ENCODE results near the gene HMGA1.
A peak's percentile ranks its signal among the peaks of the same experiment; 100 is the strongest.
"Not testable (repeated sequence)": the region's sequence is repeated elsewhere in the genome, so short reads cannot be mapped to it uniquely, and the experiment has no call there.

HMGA1 gene

DNA sequence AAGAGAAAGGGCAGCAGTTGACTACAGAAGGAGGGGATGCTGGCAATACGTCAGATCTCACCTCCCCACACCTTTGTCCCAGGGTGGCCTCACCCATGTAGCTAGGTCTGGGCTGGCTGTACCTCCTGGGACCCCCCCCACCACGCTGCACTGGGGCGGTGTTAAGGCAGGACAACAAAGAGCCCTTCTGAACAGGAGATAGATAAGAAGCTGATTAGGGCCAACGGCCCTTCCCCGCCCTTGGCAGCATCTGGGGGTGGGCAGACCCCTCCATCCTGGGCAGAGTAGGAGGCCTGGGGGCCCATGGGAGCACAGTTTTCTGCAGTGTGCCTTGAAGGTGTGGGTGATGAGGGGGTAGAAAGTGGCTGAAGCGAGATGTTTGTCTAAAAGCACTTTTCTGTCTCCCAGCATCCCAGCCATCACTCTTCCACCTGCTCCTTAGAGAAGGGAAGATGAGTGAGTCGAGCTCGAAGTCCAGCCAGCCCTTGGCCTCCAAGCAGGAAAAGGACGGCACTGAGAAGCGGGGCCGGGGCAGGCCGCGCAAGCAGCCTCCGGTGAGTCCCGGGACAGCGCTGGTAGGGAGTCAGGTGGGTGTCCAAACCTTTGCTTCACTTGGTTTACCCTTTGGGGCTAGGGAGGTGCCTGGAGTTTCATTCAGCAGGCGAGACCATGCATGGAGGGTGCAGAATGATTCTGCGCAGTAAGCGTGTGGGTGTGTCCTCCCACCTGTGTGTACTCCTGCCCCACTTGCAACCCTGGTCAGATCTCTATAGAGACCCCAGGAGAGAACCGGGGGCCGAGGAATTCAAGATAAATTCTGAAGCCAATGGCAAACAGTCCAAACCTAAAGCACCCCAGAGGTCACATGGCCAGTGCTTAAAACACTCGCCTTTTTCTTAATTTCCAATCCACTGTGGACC lies 3.9 kb downstream of the HMGA1 start:
- DNase-seq, result no peak

DNA sequence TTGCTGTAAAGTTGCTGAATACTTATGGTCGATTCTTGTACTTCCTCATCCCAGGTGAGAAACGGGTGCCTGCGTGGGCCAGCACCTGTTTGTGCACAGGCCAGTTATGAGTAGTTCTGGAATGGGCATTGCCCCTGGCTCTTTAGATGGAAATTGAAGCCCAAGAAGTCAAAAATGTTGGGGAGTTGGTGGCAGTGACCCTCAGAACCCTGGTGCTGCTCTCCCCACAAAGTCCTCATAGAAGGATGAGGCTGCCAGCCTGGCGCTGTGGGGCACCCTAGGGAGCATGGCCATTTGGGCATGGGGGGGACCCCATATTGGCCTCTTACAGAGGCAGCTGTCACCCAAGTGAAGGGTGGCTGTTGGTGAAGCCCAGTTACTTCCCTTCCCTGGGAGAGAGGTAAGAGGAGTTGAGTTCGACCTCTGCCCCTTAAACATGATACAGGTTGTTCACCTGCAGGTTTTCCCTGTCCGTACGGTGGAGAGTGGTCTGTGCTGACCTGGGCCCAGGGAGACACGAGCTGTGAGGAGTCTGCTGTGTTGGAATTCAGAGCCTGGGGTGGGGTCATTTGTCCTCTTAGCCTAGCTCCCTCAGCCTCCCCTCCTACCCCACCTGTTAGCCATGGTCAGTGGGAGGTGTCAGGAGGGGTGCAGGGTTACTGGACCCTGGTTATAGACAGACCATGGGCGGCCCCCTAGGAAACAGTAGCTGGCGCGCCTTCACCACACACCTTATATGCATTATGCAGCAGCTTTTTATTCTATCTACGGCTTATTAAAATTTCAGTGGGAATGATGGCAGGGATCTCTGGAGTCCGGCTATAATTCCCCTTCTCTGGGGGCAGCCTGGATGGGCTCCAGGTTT lies 4.9 kb downstream of the HMGA1 start:
- DNase-seq, result no peak

DNA sequence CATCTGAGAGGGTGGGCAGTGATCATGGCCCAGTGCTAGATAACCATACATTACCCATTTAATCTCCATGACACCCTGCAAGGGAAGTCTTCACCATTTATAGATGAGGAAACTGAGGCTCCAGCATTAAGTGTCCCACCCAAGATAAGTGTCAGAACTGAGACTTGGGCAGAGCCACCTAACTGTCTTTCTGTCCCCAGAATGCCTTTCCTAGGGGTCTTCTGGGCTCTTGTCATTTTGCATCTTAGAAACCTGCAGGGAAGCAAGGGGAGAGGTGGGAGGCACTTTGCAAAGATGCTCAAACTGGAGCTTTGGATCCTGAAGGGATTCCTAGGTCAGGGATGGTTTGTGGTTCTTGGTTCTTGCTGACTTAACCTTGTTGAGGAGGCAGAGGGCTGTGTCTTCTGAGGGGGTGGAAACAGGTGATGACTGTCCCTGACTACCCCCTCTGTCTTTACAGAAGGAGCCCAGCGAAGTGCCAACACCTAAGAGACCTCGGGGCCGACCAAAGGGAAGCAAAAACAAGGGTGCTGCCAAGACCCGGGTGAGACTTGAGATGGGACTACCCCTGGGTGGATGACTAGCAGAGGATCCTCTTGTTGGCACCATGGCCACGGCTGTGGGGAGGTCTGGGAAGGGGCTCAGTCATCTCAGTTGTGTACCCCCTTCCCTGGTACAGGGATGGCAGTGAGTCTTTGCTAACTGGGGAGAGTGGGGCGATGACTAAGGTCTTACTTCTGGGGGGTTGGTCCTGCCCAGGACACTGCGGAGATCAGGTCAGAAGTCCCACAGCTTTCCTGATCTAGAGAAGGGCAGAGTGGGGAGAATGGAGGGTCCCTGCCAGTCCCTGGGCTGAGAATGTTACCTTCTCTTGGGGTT lies 5.8 kb downstream of the HMGA1 start:
- DNase-seq, result no peak

DNA sequence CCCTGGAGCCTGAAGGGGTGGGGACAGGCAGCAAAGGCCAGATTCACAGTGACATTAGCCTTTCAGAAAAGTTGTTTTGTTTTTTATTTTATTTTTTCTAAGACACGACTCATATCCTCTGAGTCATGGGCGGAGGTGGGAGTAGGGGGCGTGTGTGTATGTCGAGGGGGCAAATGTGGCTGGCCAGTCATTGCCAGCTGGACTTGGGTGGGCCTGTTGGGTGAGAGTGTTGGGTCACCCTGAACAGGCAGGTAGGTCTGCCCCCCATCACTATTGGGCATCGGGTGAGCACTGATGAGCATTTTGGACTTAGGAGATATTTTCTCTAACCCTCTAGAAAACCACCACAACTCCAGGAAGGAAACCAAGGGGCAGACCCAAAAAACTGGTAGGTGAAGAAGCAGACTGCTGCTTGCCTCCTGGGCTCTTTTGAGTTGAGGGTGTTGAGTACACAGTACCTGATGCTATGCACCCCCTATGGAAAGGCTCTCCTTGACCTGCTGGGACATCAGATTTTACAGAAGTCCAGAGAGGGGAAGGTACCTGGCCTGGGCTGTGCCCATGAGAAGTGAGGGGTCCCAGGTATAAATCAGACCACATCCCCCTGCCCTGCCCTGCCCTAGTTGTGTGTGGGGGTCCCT lies 6.6 kb downstream of the HMGA1 start:
- DNase-seq, result no peak

DNA sequence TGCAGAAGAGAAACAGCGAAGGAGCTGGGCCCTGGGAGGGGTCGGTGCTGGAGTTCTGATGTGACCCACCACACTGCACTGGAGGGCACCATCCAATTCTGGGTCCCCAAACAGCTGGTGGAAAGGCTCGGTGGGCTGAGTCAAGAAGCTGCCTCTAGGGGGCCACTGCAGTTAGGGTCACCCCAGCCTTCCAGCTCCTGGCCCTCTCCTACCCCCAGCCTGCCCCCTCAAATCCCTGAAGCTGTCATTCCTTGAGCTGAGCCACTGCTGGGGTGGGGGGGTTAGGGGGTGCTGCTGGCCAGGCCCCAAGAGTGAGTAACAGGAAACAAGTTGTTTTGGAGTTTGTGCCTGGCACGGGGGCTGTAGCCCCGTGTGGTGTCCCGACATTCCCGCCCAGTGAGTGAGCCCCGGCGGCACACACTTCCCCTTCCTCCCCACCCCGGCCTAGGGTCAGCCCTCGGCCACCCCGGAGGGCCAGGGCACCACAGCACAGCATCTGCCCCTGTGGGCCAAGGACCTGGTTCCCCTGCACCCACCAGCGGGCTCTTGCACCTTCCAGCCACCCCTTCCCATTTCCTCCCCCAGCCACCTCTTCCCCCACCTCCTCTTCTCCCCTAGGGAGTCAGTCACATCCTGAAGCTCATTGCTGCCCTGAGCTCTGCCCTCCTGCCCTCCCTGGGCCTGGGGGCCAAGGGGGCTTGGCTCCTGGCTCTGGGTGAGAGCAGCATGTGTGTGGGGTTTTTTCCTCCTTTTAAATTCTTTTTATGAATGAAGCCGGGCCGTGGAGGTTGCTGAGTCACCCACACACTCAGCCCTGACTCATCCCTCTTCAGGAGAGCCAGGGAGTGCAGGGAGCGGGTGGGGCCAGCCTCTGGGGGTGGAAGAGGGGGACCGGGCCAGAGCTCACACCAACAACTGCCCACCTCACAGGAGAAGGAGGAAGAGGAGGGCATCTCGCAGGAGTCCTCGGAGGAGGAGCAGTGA lies 7.5 kb downstream of the HMGA1 start:
- DNase-seq, result no peak

DNA sequence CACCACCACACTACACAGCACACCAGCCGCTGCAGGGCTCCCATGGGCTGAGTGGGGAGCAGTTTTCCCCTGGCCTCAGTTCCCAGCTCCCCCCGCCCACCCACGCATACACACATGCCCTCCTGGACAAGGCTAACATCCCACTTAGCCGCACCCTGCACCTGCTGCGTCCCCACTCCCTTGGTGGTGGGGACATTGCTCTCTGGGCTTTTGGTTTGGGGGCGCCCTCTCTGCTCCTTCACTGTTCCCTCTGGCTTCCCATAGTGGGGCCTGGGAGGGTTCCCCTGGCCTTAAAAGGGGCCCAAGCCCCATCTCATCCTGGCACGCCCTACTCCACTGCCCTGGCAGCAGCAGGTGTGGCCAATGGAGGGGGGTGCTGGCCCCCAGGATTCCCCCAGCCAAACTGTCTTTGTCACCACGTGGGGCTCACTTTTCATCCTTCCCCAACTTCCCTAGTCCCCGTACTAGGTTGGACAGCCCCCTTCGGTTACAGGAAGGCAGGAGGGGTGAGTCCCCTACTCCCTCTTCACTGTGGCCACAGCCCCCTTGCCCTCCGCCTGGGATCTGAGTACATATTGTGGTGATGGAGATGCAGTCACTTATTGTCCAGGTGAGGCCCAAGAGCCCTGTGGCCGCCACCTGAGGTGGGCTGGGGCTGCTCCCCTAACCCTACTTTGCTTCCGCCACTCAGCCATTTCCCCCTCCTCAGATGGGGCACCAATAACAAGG lies 8.5 kb downstream of the HMGA1 start:
- DNase-seq, result not testable (repeated sequence)

DNA sequence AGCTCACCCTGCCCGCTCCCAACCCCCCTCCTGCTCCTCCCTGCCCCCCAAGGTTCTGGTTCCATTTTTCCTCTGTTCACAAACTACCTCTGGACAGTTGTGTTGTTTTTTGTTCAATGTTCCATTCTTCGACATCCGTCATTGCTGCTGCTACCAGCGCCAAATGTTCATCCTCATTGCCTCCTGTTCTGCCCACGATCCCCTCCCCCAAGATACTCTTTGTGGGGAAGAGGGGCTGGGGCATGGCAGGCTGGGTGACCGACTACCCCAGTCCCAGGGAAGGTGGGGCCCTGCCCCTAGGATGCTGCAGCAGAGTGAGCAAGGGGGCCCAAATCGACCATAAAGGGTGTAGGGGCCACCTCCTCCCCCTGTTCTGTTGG lies 9.1 kb downstream of the HMGA1 start:
- DNase-seq, result not testable (repeated sequence)

DNA sequence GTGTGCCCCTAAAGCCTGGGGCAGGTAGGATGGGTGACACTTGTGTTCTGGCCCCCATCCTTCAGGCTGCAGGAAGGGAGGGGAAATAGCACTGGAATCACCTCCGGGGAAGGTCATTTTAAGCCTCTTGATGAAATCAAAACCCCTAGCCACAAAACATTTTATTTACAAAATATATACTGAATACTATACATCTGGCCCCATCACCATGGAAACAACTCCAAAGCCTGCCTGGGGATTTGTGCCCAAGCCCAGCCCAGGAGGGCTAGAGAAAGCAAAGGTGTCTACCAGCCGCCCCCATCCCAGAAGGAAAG lies 9.5 kb downstream of the HMGA1 start:
- no peak for DNase-seq

DNA sequence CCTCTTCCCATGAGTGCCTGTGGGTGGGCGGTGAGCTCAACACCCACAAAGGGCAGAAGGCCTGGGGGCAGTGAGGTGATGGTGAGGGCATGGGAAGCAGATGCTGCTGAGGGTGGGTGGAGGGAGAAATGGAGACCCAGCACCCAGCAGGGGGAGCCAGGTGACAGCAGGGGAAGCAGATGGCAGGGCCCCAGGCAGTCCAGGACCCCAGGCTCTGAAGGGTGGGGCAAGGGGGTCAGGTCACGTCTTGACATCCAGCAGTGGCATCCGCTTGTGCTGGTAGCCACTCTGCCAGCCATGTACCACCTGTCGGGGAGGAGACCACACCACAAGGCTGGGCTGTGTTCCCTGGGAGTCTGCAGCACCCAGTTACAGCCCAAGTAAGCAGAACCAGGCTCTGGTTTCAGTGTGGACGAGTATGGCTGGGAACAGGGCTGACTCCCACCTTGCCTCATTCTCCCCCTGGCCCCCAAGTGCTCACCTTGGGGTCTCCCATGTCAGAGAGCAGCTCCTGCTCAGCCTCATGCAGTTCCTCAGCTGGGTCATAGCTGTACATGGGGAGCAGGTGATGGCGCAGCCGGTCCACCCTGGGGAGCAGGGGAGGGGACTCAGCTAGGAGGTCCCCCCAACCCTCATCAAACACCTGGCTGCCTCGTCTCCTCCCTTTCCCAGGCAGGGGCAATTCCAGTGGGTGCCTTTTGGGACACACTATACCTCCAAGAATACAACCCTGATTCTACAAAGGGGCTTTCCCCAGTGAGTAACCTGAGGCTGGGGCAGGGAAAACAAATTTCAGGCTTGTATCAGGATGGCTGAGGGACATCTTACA lies 10.1 kb downstream of the HMGA1 start:
- DNase-seq, result peak; percentile 72

DNA sequence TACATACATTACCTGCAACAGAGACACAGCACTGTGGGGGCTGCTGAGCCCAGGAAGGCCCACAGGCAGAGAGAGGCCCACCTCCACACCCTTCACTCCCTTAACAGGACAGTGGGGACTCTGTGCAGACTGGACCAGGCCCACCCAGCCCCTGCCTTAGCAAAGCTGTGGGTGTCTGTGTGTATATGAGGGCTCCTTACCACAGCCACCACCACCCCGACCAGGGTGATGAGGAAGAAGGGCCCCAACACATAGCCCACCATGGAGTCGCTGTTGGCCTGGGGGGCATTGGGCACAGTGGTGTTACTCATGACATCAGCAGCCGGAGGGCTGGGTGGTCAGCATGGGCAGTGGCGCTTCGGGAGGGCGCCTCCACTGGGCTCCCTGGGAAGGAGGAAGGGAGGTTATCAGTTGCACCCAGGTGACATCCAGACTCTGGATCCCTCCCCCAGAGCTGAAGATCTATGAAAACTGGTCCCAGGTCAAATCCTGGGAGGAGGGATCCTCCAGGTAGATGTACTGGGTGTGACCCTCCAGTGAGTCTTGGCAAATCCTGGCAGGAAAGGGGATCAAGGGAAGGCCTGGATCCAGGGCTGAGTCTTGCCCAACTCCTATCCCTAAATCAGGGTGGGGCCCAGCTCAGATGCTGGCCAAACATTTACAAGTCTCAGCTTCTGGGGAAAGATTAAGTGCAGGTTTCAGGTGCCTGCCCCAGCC lies 11.0 kb downstream of the HMGA1 start:
- no peak for DNase-seq

DNA sequence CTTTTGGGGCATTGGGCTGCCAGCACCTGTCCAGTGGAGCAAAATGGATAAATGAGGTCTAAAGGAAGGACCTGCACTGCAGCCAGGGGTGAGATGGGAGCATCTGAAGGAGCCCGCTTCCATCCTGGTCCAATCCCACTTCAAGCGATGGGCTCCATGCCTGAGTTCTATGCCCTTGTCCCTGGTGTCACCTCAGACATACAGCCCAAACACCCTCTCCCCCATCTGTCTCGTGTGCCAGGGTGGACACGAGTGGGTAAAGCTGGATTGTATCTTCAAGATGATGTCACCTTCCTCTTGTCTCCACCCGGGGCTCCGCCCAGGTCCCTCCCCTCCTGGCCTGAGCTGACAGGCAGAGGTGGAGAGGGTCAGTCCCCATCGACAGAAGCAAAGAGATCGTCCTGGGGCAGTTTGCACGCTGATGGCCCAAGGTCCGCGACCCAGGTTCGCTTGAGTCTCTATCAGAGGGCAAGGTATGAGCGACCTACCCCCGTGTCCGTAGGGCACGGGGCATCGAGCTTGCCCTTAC lies 11.6 kb downstream of the HMGA1 start:
- DNase-seq, result peak; percentile 34

DNA sequence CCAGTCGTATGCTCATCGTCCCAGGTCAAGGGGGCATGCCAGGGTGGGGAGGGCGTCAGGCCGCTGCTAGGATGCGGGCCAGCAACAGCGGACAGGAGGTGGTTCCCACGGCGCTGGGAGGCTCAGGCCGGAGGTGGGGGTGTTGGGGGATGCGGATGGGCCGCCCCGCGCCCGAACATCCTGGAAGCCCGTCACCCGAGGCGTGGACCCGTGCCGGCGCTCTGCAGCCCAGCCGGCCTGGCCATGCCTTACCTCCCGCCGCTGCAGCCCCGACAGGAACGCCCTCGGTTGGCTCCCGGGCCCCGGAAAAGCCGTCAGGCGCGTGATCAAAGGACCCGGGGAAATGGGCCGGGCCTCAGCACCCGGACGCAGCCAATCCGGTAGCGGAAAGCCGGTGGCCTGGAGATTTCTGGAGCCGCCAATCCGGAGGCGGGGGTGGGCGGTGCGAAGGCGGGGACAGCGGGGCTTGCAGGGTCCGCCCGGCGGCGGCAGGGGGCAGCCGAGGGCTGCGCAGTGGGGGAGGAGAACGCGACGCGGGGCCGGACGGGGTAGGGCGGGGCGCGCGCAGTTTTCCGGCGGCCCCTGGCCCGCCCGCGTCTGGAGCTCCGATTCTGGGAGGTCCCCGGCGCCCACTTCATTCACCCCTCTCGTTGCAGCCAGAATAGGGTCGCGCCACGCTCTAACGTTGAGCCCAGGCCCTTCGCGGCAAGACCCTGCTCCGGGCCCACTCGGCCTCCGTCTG lies 12.2 kb downstream of the HMGA1 start, which contains the start of gene SMIM29:
SMIM29 (minus strand) TSS at position 280 of the 742 bp plus-strand sequence. CDS start 1,215 bp downstream, outside the sequence.
- DNase-seq, result peak; percentile 94

DNA sequence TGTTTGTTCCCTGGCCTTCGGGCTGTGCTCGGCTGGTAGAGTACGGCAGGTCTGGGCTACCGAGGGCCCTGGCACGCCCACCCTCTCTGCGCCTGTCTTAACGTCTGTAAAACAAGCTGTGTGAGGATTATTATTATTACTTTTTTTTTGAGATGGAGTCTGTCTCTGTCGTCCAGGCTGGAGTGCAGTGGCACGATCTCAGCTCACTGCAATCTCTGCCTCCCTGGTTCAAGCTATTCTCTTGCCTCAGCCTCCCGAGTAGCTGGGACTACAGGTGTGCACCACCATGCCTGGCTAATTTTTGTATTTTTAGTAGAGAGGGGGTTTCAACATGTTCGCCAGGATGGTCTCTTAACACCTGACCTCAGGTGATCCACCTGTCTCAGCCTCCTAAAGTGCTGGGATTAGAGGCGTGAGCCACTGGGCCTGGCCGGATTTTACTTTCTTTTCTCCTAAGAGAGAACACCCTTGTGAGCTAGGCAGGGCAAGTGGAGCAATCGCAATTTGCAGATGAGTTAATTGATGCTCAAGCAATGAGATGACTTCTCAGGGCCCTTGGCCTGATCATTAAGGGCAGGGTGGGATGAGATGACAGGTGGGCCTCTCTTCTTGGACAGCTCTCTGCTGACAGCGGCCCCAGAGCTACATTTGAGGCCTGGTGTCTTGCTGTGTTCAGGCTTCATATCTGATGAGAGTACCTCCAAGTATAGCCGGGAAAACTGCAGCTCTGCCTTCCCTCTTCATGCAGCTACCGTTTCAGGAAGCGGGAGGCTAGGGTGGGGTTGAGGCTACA lies 13.0 kb downstream of the HMGA1 start:
- DNase-seq, result peak; percentile 57

DNA sequence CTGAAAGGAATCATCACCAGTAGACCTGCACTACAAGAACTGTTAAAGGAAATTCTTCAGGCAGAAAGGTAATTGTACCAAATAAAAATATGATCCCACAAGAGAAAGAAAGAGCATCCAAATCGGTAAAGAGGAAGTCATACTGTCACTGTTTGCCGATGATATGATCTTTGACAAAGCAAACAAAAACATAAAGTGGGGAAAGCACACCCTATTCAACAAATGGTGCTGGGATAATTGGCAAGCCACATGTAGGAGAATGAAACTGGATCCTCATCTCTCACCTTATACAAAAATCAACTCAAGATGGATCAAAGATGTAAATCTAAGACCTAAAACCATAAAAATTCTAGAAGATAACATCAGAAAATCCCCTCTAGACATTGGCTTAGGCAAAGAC lies 15.7 kb downstream of the HMGA1 start:
- peak; percentile 62 for DNase-seq

DNA sequence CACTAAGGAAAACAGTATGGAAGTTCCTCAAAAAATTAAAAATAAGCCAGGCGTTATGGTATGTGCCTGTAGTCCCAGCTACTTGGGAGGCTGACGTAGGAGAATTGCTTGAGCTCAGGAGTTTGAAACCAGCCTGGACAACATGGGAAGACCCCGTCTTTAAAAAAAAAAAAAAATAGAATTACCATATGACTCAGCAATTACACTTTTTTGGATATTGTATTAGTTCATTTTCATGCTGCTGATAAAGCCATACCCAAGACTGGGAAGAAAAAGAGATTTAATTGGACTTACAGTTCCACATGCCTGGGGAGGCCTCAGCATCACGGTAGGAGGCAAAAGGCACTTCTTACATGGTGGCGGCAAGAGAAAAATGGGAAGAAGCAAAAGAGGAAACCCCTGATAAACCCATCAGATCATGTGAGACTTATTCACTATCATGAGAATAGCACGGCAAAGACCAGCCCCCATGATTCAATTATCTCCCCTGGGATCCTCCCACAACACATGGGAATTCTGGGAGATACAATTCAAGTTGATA lies 22.9 kb downstream of the HMGA1 start:
- DNase-seq, result no peak

DNA sequence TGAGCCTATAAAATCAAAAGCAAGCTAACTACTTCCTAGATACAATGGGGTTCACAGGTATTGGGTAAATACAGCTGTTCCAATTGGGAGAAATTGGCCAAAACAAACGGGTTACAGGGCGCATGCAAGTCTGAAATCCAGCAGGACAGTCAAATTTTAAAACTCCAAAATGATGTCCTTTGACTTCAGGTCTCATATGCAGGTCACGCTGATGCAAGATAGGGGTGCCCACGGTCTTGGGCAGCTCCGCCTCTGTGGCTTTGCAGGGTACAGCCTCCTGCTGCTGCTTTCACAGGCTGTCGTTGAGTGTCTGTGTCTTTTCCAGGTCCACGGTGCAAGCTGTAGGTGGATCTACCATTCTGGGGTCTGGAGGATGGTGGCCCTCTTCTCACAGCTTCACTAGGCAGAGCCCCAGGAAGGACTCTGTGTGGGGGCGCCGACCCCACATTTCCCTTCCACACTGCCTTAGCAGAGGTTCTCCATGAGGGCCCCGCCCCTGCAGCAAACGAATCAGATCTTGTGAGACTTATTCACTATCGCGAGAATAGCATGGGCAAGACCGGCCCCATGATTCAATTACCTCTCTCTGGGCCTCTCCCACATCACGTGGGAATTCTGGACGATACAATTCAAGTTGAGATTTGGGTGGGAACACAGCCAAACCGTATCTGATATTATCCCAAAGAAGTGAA lies 24.0 kb downstream of the HMGA1 start:
- DNase-seq, result no peak

Data from NCI-H146 (cell line).